Measurements from ENCODE around the gene SCN8A. TPM values are rescaled to one million over a fixed set of nuclear protein-coding genes. Genes with fewer than 3 reads are reported as not detected.
"Not testable (repeated sequence)": the region's sequence is repeated elsewhere in the genome, so short reads cannot be mapped to it uniquely, and the experiment has no call there.

The SCN8A gene
- total RNA-seq, 1 donor from 2014 or later: 0.22 TPM

DNA sequence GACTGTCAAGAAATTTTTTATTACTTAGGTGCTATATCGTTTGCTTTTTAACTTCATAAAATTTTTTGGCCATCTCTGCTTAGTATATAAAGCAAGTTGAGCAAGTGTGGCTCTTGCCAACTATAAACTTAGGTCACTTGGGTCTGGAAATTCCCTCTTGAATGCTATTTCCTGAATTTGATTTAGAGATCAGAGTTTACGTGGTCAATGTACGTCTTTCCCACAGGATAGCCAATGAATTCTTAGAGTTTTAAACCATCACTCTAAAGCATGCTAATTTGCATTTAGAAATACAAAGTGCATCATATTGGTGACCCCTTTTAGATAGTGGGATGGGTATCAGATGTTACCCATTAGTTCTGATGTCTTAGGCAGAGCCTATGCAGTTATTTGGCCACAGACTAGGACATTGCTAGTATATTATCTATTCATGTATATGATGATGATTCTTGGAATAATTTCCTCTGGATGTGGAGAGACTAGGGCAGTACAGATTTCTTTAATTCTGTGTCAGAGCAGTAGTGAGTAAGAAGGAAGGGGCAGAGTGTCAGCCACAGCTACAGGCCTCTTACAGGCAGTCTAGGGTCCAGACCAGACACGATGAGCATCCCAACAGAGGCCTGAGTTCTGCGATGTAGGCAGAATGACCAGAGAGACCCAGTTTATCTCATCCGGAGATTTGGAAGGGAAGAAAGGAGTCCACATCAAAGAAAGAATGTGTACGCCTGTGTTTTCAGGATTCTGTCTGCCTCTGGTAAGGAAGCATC, 30.3 kb downstream of the SCN8A start:
- no peak for ATAC-seq
- intact Hi-C loops (cut with micrococcal nuclease): no loop called here

DNA sequence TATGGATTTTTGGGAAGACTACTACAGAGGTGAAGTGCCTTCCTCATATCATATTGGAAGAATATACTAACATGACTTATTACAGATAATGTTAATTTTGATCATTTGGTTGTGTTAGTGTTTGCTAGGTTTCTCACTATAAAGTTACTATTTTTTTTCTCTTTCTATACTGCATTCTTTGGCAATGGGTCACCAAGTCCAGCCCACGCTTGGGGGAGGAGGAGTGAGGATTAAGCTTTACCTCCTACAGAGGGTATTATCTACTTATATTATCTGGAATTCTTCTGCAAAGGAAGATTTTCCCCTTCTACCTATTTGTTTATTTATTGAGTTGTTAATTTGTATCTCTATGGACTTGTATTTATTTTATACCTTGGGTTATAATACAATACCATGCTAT, 31.5 kb downstream of the SCN8A start:
- ATAC-seq (no peak), DNase-seq (no peak)
- intact Hi-C loops (cut with micrococcal nuclease): no loop called here

More for the DNA sequence above, 30.3 kb downstream of the SCN8A start:
- DNase-seq: no peak

DNA sequence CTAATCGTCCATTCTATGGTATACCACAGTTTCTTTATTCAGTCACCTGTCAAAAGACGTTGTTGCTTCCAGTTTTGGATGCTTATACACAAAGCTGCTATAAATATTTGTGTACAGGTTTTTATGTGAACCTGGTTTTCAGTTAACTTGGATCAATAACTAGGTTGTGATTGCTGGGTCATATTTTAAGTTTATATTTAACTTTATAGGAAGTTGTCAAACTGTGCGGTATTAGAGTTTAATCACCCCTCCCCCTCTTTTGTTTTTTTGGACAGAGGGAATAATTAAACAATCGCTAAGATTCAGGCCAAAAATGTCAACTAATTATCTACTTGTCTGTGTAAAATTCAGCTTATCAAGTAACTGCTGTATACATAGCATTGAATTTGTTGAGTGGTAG, 34.3 kb downstream of the SCN8A start:
- intact Hi-C loops (cut with micrococcal nuclease): no loop called here
- ATAC-seq: no peak
- DNase-seq: no peak

DNA sequence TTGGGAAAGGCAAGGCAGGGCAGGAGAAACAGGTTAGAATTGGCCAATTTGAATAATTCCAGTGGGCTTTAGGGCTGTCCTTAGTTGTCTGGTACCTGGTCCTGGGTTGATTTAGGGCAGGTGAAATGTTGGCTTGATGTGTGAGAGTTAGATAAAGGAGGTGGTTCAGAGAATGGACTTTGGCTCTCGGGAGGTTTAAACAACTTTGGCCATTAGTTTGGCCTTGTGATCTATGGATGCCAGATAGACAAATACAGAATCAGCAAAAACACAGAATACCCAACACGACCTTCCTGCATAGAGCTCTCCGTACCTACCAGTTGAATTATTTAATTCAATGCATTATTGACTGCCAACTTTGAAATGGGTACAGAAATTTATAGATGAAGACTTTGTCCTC, 35.1 kb downstream of the SCN8A start:
- intact Hi-C loops (cut with micrococcal nuclease): no loop called here
- no peak for ATAC-seq
- DNase-seq: no peak

DNA sequence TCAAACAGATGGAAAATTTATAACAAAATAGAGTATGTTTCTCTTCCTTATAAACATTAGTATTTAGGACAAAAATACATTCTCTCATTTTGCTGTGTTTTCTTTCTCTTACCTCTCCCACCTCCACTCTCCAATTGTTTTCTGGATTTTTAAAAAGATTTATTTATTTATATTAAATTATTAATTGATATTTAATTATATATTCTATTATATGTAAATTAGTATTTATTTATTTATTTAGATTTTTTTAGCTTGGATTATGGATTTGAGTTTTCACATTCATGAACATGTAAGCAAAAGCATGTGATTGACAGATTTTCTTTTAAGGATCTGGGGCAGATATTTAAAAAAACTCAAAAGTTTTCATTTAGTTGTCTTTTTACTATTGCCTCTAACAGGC, 35.6 kb downstream of the SCN8A start:
- ATAC-seq: no peak
- intact Hi-C loops (cut with micrococcal nuclease): no loop called here
- DNase-seq: no peak

DNA sequence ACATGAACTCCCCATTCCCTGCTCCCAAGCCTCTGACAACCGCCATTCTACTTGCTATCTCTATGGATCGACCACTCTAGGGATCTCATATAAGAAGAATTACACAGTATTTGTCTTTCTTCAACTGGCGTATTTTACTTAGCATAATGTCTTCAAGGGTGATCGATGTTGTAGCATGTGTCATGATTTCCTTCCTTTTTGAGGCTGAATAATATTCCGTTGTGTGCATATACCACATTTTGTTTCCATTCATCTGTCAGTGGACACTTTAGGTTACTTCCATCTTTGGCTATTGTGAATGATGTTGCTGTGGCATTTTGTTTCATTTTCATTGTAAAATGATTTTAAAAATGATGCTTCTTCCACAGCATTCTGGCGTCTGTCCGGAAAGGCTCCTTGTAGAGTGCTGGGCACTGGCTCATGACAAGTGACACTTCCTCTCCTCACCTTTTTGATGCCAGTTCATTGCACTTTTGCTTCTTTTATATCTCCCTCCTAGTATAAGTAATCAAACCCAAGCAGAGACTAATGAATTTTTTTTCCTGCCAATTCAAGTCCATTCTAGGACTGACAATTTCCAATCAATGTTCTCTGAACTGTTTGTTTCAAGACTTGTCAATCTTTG, 39.3 kb downstream of the SCN8A start:
- intact Hi-C loops (cut with micrococcal nuclease): no loop called here
- DNase-seq (no peak), ATAC-seq (no peak)

DNA sequence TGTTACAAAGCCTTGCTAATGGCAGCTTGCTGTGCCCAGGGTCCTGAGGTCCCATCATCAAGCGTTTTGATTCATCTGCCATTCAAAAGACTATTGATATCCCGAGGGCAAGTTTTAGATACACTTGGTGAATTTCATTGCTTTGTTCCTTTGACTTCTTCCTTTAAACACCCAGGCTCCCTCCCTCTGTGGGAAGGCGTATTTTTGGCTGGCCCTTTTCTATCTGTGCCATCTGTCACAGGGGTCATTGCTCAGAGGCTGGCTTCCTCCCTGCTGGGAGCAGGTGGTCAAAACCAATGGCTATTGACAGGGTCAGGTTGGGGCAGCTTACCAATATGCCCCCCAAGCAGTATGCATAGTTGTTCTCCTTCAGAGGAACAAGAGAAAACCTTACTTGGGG, 40.0 kb downstream of the SCN8A start:
- intact Hi-C loops (cut with micrococcal nuclease): no loop called here
- no peak for DNase-seq
- ATAC-seq: no peak

DNA sequence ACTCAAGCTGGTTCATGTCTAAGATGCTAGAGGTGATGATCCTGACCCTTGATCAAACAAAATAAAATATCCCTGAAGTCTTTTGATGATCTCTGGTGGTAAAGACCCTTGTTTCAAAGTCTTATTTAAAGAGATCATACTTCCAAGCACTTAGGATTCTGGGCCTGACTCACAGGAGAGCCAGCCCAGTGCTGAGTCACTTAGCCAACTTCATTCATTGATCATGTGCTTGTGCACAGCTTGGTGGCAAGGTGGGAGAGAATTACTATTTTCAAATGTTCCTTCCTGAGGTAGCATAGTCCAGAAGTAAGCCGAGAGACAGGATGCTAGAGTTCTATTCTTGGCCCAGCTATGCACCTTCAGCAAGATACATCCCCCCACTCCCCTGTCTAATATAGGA, 40.6 kb downstream of the SCN8A start:
- DNase-seq: no peak
- intact Hi-C loops (cut with micrococcal nuclease): no loop called here
- no peak for ATAC-seq

DNA sequence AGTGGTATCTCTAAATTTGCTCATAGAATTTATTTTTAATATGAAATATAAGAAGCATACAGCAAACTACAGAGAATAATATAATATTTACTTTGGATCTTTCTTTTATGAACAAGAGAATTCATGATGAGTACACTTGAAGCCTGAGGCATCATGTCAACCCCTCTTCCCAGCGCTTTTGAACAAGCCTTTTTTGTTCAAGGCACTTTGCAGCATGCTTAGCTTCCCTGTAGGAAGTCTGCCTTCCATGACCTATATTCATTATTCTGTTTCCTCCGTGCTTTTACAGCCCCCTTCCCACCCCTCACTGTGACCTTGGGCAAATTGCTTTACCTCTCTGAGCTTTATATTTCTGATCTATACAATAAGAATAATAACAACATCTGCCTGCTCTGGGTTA, 41.6 kb downstream of the SCN8A start:
- intact Hi-C loops (cut with micrococcal nuclease): no loop called here
- DNase-seq (no peak), ATAC-seq (no peak)

DNA sequence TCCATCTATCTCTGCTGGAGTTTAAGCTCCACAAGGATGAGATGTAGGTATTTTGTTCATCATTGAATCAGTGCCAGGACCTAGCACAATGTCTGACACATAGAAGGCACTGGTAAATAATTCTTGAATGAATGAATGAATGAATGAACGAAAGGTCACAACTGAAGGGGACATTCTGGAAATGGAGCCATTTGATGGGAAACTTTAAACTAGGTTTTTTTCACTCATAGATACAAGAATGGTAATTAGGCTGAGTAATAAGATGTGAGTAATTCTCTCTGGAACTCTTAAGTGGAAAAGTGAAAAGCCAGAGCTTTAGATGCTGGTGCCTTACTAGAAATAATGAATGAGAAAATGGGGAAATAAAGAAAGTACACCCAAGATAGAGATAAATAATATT, 44.3 kb downstream of the SCN8A start:
- intact Hi-C loops (cut with micrococcal nuclease): no loop called here
- no peak for DNase-seq
- ATAC-seq: no peak

DNA sequence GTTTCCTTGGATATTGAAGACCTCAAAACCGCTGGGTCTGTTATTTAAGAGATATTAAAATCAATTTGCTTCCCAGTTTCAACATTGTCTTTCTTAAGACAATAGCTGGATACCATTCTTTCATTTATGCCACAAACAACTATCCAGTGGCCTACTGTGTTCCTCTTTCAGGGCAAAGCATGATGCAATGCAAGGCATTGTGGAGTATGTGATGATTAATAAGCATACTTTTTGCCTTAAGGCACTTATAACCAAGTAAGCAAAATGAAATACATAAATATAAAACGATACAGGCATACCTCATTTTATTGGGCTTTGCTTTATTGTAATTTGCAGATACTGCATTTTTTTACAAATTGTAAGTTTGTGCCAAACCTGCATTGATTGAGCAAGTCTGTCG, 45.5 kb downstream of the SCN8A start:
- DNase-seq (no peak), ATAC-seq (no peak)
- intact Hi-C loops (cut with micrococcal nuclease): no loop called here

DNA sequence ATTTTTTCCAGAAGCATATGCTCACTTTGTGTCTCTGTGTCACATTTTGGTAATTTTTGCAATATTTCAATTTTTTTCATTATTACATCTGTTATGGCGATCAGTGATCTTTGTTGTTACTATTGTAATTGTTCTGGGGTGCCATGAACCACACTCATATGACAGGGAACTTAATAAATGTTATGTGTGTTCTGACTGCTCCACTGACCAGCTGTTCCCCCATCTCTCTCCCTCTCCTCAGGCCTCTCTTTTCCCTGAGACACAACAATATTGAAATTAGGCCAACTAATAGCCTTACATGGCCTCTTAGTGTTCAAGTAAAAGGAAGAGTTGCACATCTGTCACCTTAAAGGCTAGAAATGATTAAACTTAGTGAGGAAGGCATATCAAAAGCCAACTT, 46.0 kb downstream of the SCN8A start:
- no peak for DNase-seq
- intact Hi-C loops (cut with micrococcal nuclease): no loop called here
- ATAC-seq: no peak

DNA sequence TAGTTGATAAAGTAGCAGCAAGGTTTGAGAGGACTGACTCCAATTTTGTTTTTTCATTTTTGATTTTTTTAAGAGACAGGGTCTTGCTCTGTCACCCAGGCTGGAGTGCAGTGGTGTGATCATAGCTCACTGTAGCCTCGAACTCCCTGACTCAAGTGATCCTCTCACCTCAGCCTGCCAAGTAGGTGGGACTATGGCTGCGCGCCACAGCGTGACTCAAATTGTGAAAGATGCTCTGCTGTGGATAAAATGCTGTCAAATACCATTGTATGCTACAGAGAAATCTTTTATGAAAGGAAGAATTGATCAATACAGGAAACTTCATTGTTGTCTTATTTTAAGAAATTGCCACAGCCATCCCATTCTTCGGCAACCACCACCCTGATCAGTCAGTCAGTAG, 48.3 kb downstream of the SCN8A start:
- no peak for DNase-seq
- intact Hi-C loops (cut with micrococcal nuclease): no loop called here
- ATAC-seq: no peak

DNA sequence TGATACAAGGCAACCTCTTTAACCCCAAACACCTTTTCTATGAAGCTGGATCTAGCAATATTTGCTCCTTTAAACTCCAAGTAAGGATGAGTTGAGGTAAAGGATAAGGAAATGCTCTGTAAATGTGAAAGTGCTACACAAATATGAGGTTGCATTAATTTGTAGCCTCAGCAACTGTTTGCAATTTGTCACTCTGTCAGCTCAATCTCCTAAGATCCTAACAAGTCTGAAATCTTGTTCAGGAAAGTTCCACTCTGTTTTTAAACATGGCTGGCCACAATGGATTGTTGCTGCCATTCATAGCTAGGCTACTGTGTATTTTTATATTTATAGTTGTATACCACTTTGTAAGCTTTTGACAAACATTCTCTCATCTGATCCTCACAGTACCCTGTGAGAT, 51.3 kb downstream of the SCN8A start:
- intact Hi-C loops (cut with micrococcal nuclease): no loop called here
- no peak for DNase-seq
- no peak for ATAC-seq

DNA sequence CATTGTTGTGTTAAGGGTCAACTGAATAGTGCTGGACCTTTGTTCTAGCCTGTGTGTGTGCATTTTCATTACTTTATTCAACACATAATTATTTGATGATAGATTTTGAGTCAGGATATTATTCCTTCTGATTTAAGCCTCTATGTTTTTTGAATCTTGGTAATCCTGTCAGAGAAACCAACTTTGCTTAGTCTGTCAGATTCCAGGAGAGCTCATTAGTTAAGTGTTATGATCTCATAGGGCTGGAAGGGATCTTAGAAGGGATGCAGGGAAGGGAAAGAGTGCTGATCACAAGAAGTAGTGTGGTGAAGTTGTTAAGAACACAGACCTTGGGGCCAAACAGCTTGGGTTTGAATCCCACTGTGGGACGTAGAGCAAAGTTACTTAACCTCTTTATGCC, 52.9 kb downstream of the SCN8A start:
- DNase-seq (no peak), ATAC-seq (no peak)
- intact Hi-C loops (cut with micrococcal nuclease): no loop called here

DNA sequence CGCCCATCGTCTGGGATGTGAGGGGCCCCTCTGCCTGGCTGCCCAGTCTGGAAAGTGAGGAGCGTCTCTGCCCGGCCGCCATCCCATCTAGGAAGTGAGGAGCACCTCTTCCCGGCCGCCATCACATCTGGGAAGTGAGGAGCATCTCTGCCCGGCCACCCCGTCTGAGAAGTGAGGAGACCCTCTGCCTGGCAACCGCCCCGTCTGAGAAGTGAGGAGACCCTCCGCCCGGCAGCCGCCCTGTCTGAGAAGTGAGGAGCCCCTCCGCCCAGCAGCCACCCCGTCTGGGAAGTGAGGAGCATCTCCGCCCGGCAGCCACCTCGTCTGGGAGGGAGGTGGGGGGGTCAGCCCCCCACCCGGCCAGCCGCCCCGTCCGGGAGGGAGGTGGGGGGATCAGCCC, 53.7 kb downstream of the SCN8A start:
- ATAC-seq; DNase-seq; intact Hi-C loops (cut with micrococcal nuclease): not testable (repeated sequence)

DNA sequence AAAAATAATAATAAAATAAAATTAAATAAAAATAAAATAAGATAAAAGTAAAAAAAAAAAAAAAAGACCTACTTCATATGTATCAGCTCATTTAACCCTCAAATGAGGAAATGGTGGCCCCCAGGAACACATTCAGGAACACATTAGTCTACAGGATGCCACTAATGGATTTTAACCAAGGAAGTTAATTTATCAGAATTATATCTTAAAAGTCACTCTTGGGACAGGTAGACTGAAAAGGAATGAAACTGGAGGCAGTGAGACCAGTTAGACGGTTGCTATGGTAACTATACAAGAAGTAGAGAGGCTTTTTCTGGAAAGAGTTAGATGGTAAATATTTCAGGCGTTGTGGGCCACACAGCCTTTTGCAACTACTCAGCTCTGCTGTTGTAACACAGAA, 54.9 kb downstream of the SCN8A start:
- DNase-seq (no peak), ATAC-seq (no peak)
- intact Hi-C loops (cut with micrococcal nuclease): no loop called here

DNA sequence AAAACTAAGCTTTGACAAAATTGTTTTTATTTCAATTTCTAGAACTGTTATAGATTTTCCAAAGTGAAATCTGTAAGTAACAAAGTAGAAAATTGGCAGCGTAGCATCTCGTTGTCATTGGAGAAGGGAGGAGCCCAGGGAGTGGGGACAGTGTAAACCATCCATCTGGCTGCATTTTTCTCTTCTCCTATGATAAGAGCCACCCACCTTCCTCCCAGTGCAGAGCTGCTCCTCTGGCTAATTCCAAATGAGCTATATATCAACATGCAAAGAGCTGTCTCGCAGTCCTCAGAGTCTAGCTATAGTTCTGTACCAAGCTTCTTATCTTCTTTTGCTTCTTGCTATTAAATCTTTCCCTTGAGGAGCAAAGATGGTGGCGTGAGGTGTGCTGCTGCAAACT, 56.6 kb downstream of the SCN8A start:
- ATAC-seq: no peak
- DNase-seq: no peak

DNA sequence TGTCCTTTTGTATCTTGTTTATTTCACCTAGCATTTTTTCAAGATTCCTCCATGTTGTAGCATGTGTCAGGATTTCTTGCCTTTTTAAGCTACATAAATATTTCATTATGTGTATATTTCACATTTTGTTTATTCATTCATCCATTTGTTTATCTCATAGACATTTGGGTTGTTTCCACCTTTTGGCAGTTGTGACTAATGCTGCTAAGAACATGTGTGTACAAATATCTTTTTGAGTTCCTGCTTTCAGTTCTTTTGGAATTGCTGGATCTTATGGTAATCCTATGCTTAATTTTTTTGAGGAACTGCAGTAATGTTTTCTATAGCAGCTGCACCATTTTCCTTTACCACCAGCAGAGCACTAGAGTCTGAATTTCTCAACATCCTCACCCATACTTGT, 62.4 kb downstream of the SCN8A start:
- ATAC-seq: no peak
- intact Hi-C loops (cut with micrococcal nuclease): no loop called here

More for the DNA sequence above, 56.6 kb downstream of the SCN8A start:
- intact Hi-C loops (cut with micrococcal nuclease): no loop called here

DNA sequence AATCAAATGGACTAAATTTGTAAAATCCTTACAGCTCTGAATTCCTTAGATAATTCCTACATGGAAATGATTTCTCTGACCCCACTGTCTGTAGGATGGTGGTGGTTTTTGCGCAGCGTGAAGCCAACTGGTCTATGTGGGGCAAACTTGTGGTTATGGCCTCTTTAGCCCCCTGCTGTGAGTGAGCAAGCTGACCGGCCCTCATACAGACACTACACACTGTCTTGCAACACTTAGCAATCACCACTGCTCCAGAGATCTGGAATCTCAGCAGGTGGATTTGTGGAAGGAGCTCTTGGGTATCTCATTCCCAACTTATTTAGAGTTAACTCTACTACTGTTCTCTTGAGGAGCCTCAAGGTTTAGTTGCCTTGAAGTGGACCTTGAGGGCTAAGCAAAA, 70.2 kb downstream of the SCN8A start:
- no peak for DNase-seq
- intact Hi-C loops (cut with micrococcal nuclease): no loop called here
- no peak for ATAC-seq

More for the DNA sequence above, 62.4 kb downstream of the SCN8A start:
- DNase-seq: no peak

DNA sequence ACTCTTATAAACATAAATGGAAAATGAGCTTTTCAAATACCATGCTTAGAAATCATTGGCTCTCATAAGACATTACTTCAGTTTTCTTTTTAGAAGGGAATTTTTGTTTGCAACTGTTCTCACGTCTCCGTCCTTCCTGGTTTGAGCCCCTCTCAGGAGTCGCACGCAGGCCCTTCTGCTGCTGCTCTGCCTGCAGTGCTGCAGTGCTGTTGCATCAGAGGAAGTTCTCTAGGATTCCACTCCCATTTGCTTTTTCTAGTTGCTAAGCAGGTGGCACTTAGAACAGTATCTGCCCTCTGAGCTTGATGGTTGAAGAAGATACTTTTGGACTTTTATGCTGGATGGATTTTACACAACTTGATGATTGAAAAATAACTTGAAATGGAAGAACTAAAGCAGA, 70.8 kb downstream of the SCN8A start:
- ATAC-seq (no peak), DNase-seq (no peak)
- intact Hi-C loops (cut with micrococcal nuclease): no loop called here

All from left ventricle myocardium superior (tissue), 1 donor.